ENCODE results near the gene ADAR. TPM values are rescaled to one million over a fixed set of nuclear protein-coding genes. Genes with fewer than 3 reads are reported as not detected.

ADAR gene
- total and polyA plus RNA-seq, 2 donors from 2014 or later: 40.3 to 154 TPM

DNA sequence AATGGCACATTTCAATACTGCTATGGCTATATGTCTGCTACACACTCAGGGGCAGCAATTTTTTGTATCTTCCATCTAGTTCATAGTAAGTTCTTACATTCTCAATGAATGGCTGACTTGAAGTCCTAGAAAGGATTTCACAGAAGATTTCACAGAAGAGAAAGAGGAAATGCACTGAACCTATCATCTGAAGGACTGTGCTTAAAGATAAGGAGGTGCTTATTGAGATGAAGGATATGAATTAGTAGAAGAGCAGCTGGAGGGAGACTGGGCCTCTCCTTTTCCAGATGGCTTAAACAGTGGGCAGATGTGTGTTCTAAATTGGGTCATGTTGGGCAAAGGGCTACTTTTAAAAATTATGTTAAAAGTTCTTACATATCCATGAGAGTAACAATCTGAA is 14.6 kb downstream of the ADAR start:
- no peak for FAIRE-seq
- intact Hi-C loops (cut with DNase I): no loop called here

DNA sequence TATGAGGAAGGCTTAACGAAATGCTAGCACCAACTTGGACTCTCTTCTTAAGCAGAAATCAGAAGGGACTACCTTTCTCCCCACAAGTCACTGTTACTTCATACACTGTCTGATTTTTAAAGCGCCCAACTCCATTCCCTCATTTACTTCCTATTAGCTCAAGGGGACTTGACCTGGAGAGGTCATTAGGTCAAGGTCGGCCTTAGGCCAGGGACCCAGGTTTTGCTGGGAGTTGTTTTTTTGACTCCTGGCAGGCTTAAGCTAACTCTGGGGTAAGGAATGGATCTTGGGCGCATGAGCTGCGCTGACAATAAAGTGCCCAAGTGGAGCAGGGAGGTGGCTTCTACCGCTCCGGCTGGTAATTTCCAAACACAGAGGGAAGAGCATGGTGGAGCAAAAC is 16.8 kb downstream of the ADAR start:
- no peak for DNase-seq
- no peak overlapping the region for H3K4me3 ChIP-seq (ENCODE audit: low read length in 3 of 3)
- H3K9ac ChIP-seq (ENCODE audit: low read length in 3 of 3): no peak overlapping the region
- peaks cover 27 to 90% (median 73%) of the 10 kb centered on the region in 3 donors for H3K36me3 ChIP-seq (ENCODE audit: control insufficient read depth in 2 of 3, insufficient read depth in 3 of 3, low read length in 3 of 3)
- no peaks in the 10 kb centered on the region for H3K4me1 ChIP-seq (ENCODE audit: control insufficient read depth in 2 of 3, insufficient read depth in 2 of 3, low read depth in 1 of 3, low read length in 3 of 3)
- no peaks in the 10 kb centered on the region for H3K27me3 ChIP-seq (ENCODE audit: control insufficient read depth, insufficient read depth, low read length)
- no peak for FAIRE-seq
- H3K27ac ChIP-seq (ENCODE audit: low read depth in 2 of 2, low read length in 2 of 2): no peak overlapping the region
- H3K9me3 ChIP-seq (ENCODE audit: control insufficient read depth in 2 of 3, insufficient read depth in 1 of 3, low read length in 3 of 3): no peaks in the 10 kb centered on the region
- TF ChIP-seq, protein P1, sequence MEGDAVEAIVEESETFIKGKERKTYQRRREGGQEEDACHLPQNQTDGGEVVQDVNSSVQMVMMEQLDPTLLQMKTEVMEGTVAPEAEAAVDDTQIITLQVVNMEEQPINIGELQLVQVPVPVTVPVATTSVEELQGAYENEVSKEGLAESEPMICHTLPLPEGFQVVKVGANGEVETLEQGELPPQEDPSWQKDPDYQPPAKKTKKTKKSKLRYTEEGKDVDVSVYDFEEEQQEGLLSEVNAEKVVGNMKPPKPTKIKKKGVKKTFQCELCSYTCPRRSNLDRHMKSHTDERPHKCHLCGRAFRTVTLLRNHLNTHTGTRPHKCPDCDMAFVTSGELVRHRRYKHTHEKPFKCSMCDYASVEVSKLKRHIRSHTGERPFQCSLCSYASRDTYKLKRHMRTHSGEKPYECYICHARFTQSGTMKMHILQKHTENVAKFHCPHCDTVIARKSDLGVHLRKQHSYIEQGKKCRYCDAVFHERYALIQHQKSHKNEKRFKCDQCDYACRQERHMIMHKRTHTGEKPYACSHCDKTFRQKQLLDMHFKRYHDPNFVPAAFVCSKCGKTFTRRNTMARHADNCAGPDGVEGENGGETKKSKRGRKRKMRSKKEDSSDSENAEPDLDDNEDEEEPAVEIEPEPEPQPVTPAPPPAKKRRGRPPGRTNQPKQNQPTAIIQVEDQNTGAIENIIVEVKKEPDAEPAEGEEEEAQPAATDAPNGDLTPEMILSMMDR (IDR thresholded peaks at IDR 0.05; ENCODE audit: borderline replicate concordance, extremely low read depth, insufficient read depth): no peak
- intact Hi-C loops (cut with DNase I): no loop called here

More for the DNA sequence above, 14.6 kb downstream of the ADAR start:
- TF ChIP-seq, protein P1 (IDR thresholded peaks at IDR 0.05; ENCODE audit: borderline replicate concordance, extremely low read depth, insufficient read depth): no peak
- Histone ChIP-seq H3K9me3 (ENCODE audit: control insufficient read depth in 2 of 3, insufficient read depth in 1 of 3, low read length in 3 of 3) (no peaks in the 10 kb centered on the region), H3K27me3 (ENCODE audit: control insufficient read depth, insufficient read depth, low read length) (no peaks in the 10 kb centered on the region), H3K4me3 (ENCODE audit: low read length in 3 of 3) (no peak overlapping the region), H3K9ac (ENCODE audit: low read length in 3 of 3) (no peak overlapping the region), H3K27ac (ENCODE audit: low read depth in 2 of 2, low read length in 2 of 2) (no peak overlapping the region), H3K4me1 (ENCODE audit: control insufficient read depth in 2 of 3, insufficient read depth in 2 of 3, low read depth in 1 of 3, low read length in 3 of 3) (no peaks in the 10 kb centered on the region), H3K36me3 (ENCODE audit: control insufficient read depth in 2 of 3, insufficient read depth in 3 of 3, low read length in 3 of 3) (peaks cover 28 to 89% (median 73%) of the 10 kb centered on the region in 3 donors)
- no peak for DNase-seq

DNA sequence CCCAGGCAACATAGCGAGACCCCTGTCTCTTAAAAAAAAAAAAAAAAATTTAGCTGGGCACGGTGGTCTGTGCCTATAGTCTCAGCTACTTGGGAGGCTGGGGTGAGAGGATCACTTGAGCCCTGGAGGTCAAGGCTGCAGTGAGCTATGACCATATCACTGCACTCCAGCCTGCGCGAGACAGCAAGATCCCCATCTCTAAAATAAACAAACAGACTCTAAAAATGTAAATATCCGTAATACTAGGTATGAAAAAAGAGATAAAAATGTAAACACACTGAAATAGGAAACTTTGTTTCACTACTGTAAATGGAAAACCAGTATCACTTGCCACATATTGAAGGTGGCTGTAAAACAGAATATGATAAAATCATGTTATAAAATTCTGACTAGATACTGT is 17.2 kb downstream of the ADAR start:
- H3K27me3 ChIP-seq (ENCODE audit: control insufficient read depth, insufficient read depth, low read length): no peaks in the 10 kb centered on the region
- peaks cover 26 to 90% (median 75%) of the 10 kb centered on the region in 3 donors for H3K36me3 ChIP-seq (ENCODE audit: control insufficient read depth in 2 of 3, insufficient read depth in 3 of 3, low read length in 3 of 3)
- H3K9ac ChIP-seq (ENCODE audit: low read length in 3 of 3): no peak overlapping the region
- DNase-seq: no peak
- H3K4me1 ChIP-seq (ENCODE audit: control insufficient read depth in 2 of 3, insufficient read depth in 2 of 3, low read depth in 1 of 3, low read length in 3 of 3): no peaks in the 10 kb centered on the region
- no peak overlapping the region for H3K4me3 ChIP-seq (ENCODE audit: low read length in 3 of 3)
- no peaks in the 10 kb centered on the region for H3K9me3 ChIP-seq (ENCODE audit: control insufficient read depth in 2 of 3, insufficient read depth in 1 of 3, low read length in 3 of 3)
- no peak overlapping the region for H3K27ac ChIP-seq (ENCODE audit: low read depth in 2 of 2, low read length in 2 of 2)
- FAIRE-seq: no peak
- intact Hi-C loops (cut with DNase I): no loop called here
- TF ChIP-seq, protein P1 (IDR thresholded peaks at IDR 0.05; ENCODE audit: borderline replicate concordance, extremely low read depth, insufficient read depth): no peak

DNA sequence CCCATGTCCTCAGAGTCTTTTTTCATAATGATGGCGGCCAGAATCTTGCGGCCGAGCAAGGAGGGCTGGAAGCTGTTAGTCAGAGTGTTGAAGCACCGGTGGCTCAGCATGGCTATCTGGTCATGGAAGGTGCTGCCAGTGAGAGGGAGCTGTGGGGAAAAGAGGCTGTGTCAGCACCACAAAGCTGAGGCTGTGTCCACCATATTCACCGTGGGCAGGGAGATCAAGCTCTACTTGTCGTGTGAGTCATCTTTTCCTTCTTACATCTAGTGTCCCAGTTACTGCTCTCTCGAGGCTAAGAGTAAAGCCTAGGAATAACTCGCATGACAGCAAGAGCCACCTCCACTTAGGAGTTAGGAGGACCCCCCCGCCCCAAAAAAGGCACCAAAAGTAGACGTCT is 18.2 kb downstream of the ADAR start:
- H3K9ac ChIP-seq (ENCODE audit: low read length in 3 of 3): no peak overlapping the region
- no peaks in the 10 kb centered on the region for H3K27me3 ChIP-seq (ENCODE audit: control insufficient read depth, insufficient read depth, low read length)
- H3K27ac ChIP-seq (ENCODE audit: low read depth in 2 of 2, low read length in 2 of 2): no peak overlapping the region
- peaks cover 31 to 93% (median 77%) of the 10 kb centered on the region in 3 donors for H3K36me3 ChIP-seq (ENCODE audit: control insufficient read depth in 2 of 3, insufficient read depth in 3 of 3, low read length in 3 of 3)
- H3K4me1 ChIP-seq (ENCODE audit: control insufficient read depth in 2 of 3, insufficient read depth in 2 of 3, low read depth in 1 of 3, low read length in 3 of 3): no peaks in the 10 kb centered on the region
- TF ChIP-seq, protein P1 (IDR thresholded peaks at IDR 0.05; ENCODE audit: borderline replicate concordance, extremely low read depth, insufficient read depth): no peak
- DNase-seq (no peak), FAIRE-seq (no peak)
- intact Hi-C loops (cut with DNase I): no loop called here
- H3K9me3 ChIP-seq (ENCODE audit: control insufficient read depth in 2 of 3, insufficient read depth in 1 of 3, low read length in 3 of 3): no peaks in the 10 kb centered on the region
- no peak overlapping the region for H3K4me3 ChIP-seq (ENCODE audit: low read length in 3 of 3)
